Loucy (cell line): ENCODE measurements around the gene ACSM5.

Experiments
- EZH2phosphoT487 ChIP-seq: fragments of 200-600 bp; IDR thresholded peaks from 2 replicates; pipeline ENCODE4 v1.6.1; 2018; ENCODE audit warnings: antibody characterized with exemption, mild to moderate bottlenecking, moderate library complexity, borderline replicate concordance
- TF ChIP-seq, protein P1 (sequence below): fragments of 200-600 bp; sonication (generic); conservative IDR thresholded peaks from 2 replicates; pipeline ENCODE4 v1.5.1; 2014; ENCODE audit warnings: mild to moderate bottlenecking, antibody characterized with exemption, low read length

DNA sequence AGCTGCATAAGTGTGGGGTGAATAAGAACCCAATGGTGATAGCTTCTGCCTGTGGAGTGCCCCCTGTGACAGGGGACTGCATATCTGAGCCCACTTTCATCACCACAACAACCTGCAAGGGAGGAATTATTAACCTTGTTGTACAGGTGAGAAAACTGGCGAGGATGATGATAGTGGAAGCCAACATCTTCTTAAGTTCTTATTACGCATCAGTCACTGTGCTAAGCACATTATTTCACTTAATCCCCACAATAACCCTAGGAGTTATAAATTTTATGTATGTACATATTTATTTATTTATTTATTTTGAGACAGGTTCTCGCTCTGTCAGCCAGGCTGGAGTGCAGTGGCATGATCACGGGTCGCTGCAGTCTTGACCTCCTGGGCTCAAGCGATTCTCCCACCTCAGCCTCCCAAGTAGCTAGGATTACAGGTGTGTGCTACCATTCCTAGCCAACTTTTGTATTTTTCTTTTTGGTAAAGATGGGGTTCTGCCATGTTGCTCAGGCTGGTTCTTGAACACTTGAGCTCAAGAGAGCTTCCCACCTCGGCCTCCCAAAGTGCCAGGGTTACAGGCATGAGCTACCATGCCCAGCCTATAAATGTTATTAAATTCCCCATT is 12.4 kb upstream of the ACSM5 start:
- TF ChIP-seq, protein P1, sequence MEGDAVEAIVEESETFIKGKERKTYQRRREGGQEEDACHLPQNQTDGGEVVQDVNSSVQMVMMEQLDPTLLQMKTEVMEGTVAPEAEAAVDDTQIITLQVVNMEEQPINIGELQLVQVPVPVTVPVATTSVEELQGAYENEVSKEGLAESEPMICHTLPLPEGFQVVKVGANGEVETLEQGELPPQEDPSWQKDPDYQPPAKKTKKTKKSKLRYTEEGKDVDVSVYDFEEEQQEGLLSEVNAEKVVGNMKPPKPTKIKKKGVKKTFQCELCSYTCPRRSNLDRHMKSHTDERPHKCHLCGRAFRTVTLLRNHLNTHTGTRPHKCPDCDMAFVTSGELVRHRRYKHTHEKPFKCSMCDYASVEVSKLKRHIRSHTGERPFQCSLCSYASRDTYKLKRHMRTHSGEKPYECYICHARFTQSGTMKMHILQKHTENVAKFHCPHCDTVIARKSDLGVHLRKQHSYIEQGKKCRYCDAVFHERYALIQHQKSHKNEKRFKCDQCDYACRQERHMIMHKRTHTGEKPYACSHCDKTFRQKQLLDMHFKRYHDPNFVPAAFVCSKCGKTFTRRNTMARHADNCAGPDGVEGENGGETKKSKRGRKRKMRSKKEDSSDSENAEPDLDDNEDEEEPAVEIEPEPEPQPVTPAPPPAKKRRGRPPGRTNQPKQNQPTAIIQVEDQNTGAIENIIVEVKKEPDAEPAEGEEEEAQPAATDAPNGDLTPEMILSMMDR: no peak
- no peak for TF ChIP-seq EZH2phosphoT487
